Cardiac fibroblast (primary cell): ENCODE results near the gene ZFHX2.
"Not testable (repeated sequence)": the region's sequence is repeated elsewhere in the genome, so short reads cannot be mapped to it uniquely, and the experiment has no call there.

Source experiments
- DNase-seq, 2 donors: peaks; one replicate each; pipeline versions ENCODE4 v3.0.0 to v3.0.0-alpha.2; 2010; ENCODE audit warnings: low read depth in 2 of 2
- H3K4me3 ChIP-seq, 2 donors: replicated peaks in 1 of 2; 1 replicate in 1 of 2; 2 replicates in 1 of 2; pipeline ENCODE4 v1.5.1; 2011; ENCODE audit warnings: low read depth in 2 of 2, low read length in 2 of 2, mild to moderate bottlenecking in 2 of 2, moderate library complexity in 1 of 2
- CTCF ChIP-seq: IDR thresholded peaks from one replicate; pipeline ENCODE4 v1.5.1; 2011; ENCODE audit warnings: low read depth, mild to moderate bottlenecking, low read length, inconsistent platforms

Gene ZFHX2

DNA sequence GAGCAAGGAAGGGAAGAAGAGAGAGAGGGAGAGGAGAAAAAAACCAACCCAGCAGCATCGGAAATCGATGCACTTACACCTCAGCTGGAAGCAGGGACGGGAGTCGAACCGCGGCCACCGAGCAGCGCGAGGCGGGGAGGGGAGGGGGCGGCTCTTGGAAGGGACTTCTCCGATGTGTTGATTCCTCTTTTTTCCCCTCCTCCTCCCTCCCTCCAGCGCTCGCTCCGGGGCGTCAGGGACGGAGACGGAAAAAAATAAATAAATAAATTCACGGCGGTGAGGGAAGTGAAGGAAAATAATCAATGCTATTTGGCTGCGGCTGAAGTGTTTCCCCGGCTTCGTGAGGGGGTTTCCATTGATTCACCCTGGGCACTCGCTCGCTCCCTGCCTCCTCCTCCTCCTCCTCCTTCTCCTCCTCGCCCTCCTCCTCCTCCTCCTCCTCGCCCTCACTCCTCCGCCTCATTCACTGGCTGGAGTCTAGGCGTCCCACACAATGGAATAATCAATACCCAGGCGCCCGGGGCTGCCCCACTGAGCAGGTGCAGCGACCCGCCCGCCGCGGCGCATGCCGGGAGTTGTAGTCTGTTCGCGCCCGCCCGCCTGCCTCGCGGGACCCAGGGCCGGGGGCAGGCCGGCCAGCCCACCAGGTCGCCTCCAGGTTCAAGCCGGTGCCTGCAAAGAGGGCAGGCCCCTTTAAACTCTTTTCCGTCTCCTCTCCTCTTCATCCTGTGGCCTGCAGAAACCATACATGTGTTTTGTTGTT is at the start of gene ZFHX2:
ZFHX2 (minus strand) TSS at position 500 of the 763 bp plus-strand sequence. CDS start 16,440 bp downstream, outside the sequence.
- peak; percentile 28 to 37 for DNase-seq
- H3K4me3 ChIP-seq = peak within 1 kb of the TSS; percentile 51 to 53
- TF ChIP-seq CTCF = no peak

DNA sequence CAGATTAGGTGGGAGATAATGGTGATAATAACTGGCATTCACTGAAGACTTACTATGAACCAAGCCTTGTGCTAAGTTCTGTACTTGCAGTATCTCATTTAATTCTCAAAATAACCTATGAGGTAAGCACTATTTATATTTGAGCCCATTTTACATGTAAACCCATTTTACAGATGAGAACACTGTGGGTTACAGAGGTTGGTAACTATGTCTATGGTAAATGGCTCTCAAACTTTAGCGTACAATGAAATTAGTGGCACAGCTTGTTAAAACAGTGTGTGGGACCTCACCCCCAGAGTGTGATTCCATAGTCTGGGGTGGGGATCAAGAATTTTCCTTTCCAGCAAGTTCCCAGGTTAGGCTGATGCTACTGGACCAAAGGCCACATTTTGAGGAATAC is 49.2 kb upstream of the ZFHX2 start:
- H3K4me3 ChIP-seq = no peak overlapping the region
- no peak for DNase-seq
- TF ChIP-seq CTCF = no peak

DNA sequence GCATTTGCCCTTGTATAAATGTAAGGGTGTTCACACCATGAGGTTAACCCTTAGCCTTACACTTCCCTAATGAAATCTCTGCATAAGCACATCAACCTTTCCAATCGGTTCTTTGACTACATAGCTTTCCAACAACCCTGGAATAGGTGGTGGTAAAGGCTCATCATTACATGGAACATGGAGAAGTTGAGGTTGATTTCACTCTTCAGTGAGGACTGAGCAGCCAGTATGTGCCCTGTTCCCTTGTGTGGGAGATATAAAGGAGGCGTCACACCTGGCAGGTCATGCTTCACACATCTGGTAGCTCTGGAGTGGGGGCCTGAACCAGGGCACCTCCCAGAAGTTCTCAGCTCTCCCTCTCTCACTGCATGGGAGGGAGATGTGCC is 48.8 kb upstream of the ZFHX2 start:
- no peak overlapping the region for H3K4me3 ChIP-seq
- TF ChIP-seq CTCF = no peak
- DNase-seq = no peak

- not testable (repeated sequence) for DNase-seq, H3K4me3 ChIP-seq
These were observed 42.6 kb upstream of the ZFHX2 start for GRCh38 chr14:23594191-23594590.

DNA sequence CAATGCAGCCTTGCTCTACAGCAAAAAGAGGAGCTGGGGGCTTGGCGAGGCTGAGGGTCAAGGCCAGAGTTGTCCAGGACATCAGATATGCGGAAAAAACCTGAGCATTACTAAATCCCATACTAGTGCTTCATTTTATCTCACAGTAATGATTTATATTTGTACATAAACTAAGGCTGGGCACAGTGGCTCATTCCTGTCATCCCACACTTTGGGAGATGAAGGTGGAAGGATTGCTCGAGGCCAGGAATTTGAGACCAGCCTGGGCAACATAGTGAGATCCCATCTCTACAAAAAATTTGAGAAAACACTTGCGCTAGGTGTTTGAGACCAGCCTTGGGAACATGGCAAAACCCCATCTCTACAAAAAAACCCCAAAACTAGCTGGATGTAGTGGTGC is 38.6 kb upstream of the ZFHX2 start:
- TF ChIP-seq CTCF = no peak
- H3K4me3 ChIP-seq = no peak overlapping the region
- no peak for DNase-seq

DNA sequence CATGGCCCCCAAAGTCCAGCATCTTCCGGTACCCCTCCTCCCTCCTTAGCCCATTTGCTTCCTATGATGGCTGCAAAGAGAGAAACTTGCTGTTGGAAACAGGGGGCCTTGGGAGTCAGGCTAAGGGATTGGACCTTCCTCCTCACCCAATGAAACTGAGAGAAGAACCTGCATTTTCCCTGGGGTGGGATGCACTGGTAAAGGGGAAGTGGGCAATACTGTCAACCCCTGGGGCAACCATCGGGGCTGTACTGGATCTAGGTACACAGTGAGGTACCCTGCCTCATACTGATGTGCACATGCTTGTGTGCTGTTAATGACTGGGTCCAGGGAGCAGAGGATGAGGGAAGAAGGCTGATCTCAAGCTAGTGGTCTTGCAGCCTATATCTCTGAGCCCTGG is 38.0 kb upstream of the ZFHX2 start:
- TF ChIP-seq CTCF = no peak
- DNase-seq = no peak

GRCh38 chr14:23588884-23589598 is 37.5 kb upstream of the ZFHX2 start:
- peak; percentile 81 for TF ChIP-seq CTCF
- H3K4me3 ChIP-seq = no peak overlapping the region
- peak; percentile 82 to 90 for DNase-seq

More for the DNA sequence above, 38.0 kb upstream of the ZFHX2 start:
- no peak overlapping the region for H3K4me3 ChIP-seq

GRCh38 chr14:23584527-23585203 is 33.1 kb upstream of the ZFHX2 start:
- H3K4me3 ChIP-seq, DNase-seq: not testable (repeated sequence)

- not testable (repeated sequence) for DNase-seq, H3K4me3 ChIP-seq
These were observed 32.4 kb upstream of the ZFHX2 start for GRCh38 chr14:23583761-23584526.
